ENCODE measurements around the gene PICK1. TPM values are rescaled to one million over a fixed set of nuclear protein-coding genes. Genes with fewer than 3 reads are reported as not detected.

Gene PICK1
- total RNA-seq, 1 donor from 2014 or later, result 10.7 TPM

GRCh38 chr22:38032681-38033521 lies 24.3 kb upstream of the PICK1 start:
- DNase-seq (ENCODE audit: low spot score), result no peak
- Histone ChIP-seq H3K9me3 (ENCODE audit: low read depth) (no peaks in the 10 kb centered on the region), H3K27me3 (no peaks in the 10 kb centered on the region), H3K27ac (no peak overlapping the region), H3K79me2 (ENCODE audit: low read depth) (no peaks in the 10 kb centered on the region), H4K20me1 (ENCODE audit: low read depth) (no peaks in the 10 kb centered on the region), H3K4me2 (peak overlapping the region; percentile 54), H3K36me3 (no peaks in the 10 kb centered on the region), H3F3A (ENCODE audit: low read depth) (peaks cover 31% of the 10 kb centered on the region), H3K9ac (no peak overlapping the region), H2AFZ (replicated peaks) (no peak overlapping the region), H3K4me3 (no peak overlapping the region), H3K4me1 (peaks cover 51% of the 10 kb centered on the region)
- TF ChIP-seq EZH2phosphoT487 (IDR thresholded peaks at IDR 0.05) (no peak), CTCF (IDR thresholded peaks at IDR 0.05) (no peak), EZH2 (IDR thresholded peaks at IDR 0.05) (no peak)
- H3K36me3 Mint-ChIP-seq, result no peaks in the 10 kb centered on the region
- H3K4me1 Mint-ChIP-seq, result peaks cover 64% of the 10 kb centered on the region
- H3K27me3 Mint-ChIP-seq (ENCODE audit: insufficient read depth, low read depth), result peaks cover 12% of the 10 kb centered on the region
- peak overlapping the region; percentile 27 for H3K4me3 Mint-ChIP-seq
- no peaks in the 10 kb centered on the region for H3K9me3 Mint-ChIP-seq
- peak overlapping the region; percentile 89 for H3K27ac Mint-ChIP-seq

GRCh38 chr22:38033522-38034277 lies 23.5 kb upstream of the PICK1 start:
- Mint-ChIP-seq H3K27ac (peak overlapping the region; percentile 72), H3K36me3 (no peaks in the 10 kb centered on the region), H3K4me1 (peaks cover 63% of the 10 kb centered on the region), H3K27me3 (ENCODE audit: insufficient read depth, low read depth) (peaks cover 14% of the 10 kb centered on the region), H3K4me3 (peak overlapping the region; percentile 24), H3K9me3 (no peaks in the 10 kb centered on the region)
- Histone ChIP-seq H3K4me2 (peak overlapping the region; percentile 54), H3K27ac (no peak overlapping the region), H3K9ac (no peak overlapping the region), H3K4me1 (peaks cover 51% of the 10 kb centered on the region), H2AFZ (replicated peaks) (no peak overlapping the region), H3K9me3 (ENCODE audit: low read depth) (no peaks in the 10 kb centered on the region), H3K36me3 (no peaks in the 10 kb centered on the region), H4K20me1 (ENCODE audit: low read depth) (no peaks in the 10 kb centered on the region), H3K4me3 (no peak overlapping the region), H3K27me3 (no peaks in the 10 kb centered on the region), H3K79me2 (ENCODE audit: low read depth) (no peaks in the 10 kb centered on the region), H3F3A (ENCODE audit: low read depth) (peaks cover 31% of the 10 kb centered on the region)
- DNase-seq (ENCODE audit: low spot score), result peak; percentile 66
- TF ChIP-seq EZH2 (IDR thresholded peaks at IDR 0.05), result no peak
- TF ChIP-seq EZH2phosphoT487 (IDR thresholded peaks at IDR 0.05), result no peak
- TF ChIP-seq CTCF (IDR thresholded peaks at IDR 0.05), result no peak

- peaks cover 63% of the 10 kb centered on the region for H3K4me1 Mint-ChIP-seq
- no peaks in the 10 kb centered on the region for H3K27me3 ChIP-seq
- H3K9me3 Mint-ChIP-seq, result no peaks in the 10 kb centered on the region
- no peaks in the 10 kb centered on the region for H3K9me3 ChIP-seq (ENCODE audit: low read depth)
- H3K9ac ChIP-seq, result no peak overlapping the region
- no peak overlapping the region for H3K27ac ChIP-seq
- no peak for TF ChIP-seq EZH2phosphoT487 (IDR thresholded peaks at IDR 0.05)
- TF ChIP-seq EZH2 (IDR thresholded peaks at IDR 0.05), result no peak
- TF ChIP-seq CTCF (IDR thresholded peaks at IDR 0.05), result peak; percentile 16
- no peak overlapping the region for H3K4me3 ChIP-seq
- H3K4me1 ChIP-seq, result peaks cover 51% of the 10 kb centered on the region
- H3K27me3 Mint-ChIP-seq (ENCODE audit: insufficient read depth, low read depth), result peaks cover 14% of the 10 kb centered on the region
- H3K79me2 ChIP-seq (ENCODE audit: low read depth), result no peaks in the 10 kb centered on the region
- H3F3A ChIP-seq (ENCODE audit: low read depth), result peaks cover 31% of the 10 kb centered on the region
- no peaks in the 10 kb centered on the region for H4K20me1 ChIP-seq (ENCODE audit: low read depth)
- no peaks in the 10 kb centered on the region for H3K36me3 Mint-ChIP-seq
- peak; percentile 79 for DNase-seq (ENCODE audit: low spot score)
- no peak overlapping the region for H2AFZ ChIP-seq (replicated peaks)
- peak overlapping the region; percentile 24 for H3K4me3 Mint-ChIP-seq
- H3K36me3 ChIP-seq, result no peaks in the 10 kb centered on the region
- peak overlapping the region; percentile 72 for H3K27ac Mint-ChIP-seq
- peak overlapping the region; percentile 33 for H3K4me2 ChIP-seq
These were observed 22.8 kb upstream of the PICK1 start for GRCh38 chr22:38034278-38034882.

Data from neural progenitor cell (in vitro differentiated cells).